Neuronal stem cell (in vitro differentiated cells): Measurements from ENCODE around the gene HSD3B7.

Source experiments
- DNase-seq: peaks from one replicate; pipeline ENCODE4 v3.0.0-alpha.2; 2013; ENCODE audit warnings: low spot score
- H2AFZ ChIP-seq: one replicate; pipeline ENCODE4 v1.6.1; 2013; ENCODE audit warnings: mild to moderate bottlenecking, low read length, inconsistent platforms
- H2AK5ac ChIP-seq: 2 replicates; pipeline ENCODE4 v1.6.1; 2013; ENCODE audit warnings: low read depth, mild to moderate bottlenecking, inconsistent platforms, low read length, moderate library complexity, mixed read lengths
- H2BK120ac ChIP-seq: 2 replicates; pipeline ENCODE4 v1.6.1; 2013; ENCODE audit warnings: low read depth, mild to moderate bottlenecking, inconsistent platforms, low read length, moderate library complexity, mixed read lengths
- H2BK12ac ChIP-seq: one replicate; pipeline ENCODE4 v1.6.1; 2013; ENCODE audit warnings: low read length, inconsistent platforms
- H2BK15ac ChIP-seq: 2 replicates; pipeline ENCODE4 v1.6.1; 2013; ENCODE audit warnings: mild to moderate bottlenecking, low read length, inconsistent platforms, mixed read lengths
- H2BK5ac ChIP-seq: one replicate; pipeline ENCODE4 v1.6.1; 2013; ENCODE audit warnings: inconsistent platforms, mild to moderate bottlenecking, low read length, moderate library complexity
- H3K14ac ChIP-seq: one replicate; pipeline ENCODE4 v1.6.1; 2013; ENCODE audit warnings: low read length, inconsistent platforms
- H3K18ac ChIP-seq: 2 replicates; pipeline ENCODE4 v1.6.1; 2013; ENCODE audit warnings: low read length, inconsistent platforms
- H3K23ac ChIP-seq: 2 replicates; pipeline ENCODE4 v1.6.1; 2013; ENCODE audit warnings: low read depth, mild to moderate bottlenecking, mixed read lengths, low read length, inconsistent platforms; ENCODE audit not compliant: poor library complexity
- H3K27ac ChIP-seq: replicated peaks from 3 replicates; pipeline ENCODE4 v1.5.1; 2013; ENCODE audit warnings: low read length, inconsistent platforms
- H3K27me3 ChIP-seq, 3 experiments: 2 replicates each; pipeline ENCODE4 v1.6.1; 2013; ENCODE audit warnings: low read length in 3 of 3, mild to moderate bottlenecking in 2 of 3, inconsistent platforms in 1 of 3, low read depth in 1 of 3, mixed read lengths in 1 of 3, moderate library complexity in 1 of 3; ENCODE audit not compliant: control insufficient read depth in 3 of 3, insufficient read depth in 3 of 3
- H3K36me3 ChIP-seq, 2 donors: replicated peaks in 1 of 2; 2 replicates each; pipeline ENCODE4 v1.6.1; 2013; ENCODE audit warnings: low read length in 2 of 2; ENCODE audit not compliant: control insufficient read depth in 2 of 2, insufficient read depth in 2 of 2
- H3K4ac ChIP-seq: 2 replicates; pipeline ENCODE4 v1.6.1; 2013; ENCODE audit warnings: inconsistent platforms, mild to moderate bottlenecking, low read length, moderate library complexity
- H3K4me1 ChIP-seq, 2 donors: 1 replicate in 1 of 2; 2 replicates in 1 of 2; pipeline ENCODE4 v1.6.1; 2013; ENCODE audit warnings: low read length in 2 of 2, low read depth in 1 of 2; ENCODE audit not compliant: control insufficient read depth in 2 of 2, insufficient read depth in 1 of 2
- H3K4me2 ChIP-seq: one replicate; pipeline ENCODE4 v1.6.1; 2013; ENCODE audit warnings: mild to moderate bottlenecking, low read length, inconsistent platforms; ENCODE audit not compliant: insufficient read depth, poor library complexity, severe bottlenecking
- H3K4me3 ChIP-seq, 2 donors: 2 replicates each; pipeline ENCODE4 v1.5.1; 2013; ENCODE audit warnings: low read length in 2 of 2, mild to moderate bottlenecking in 2 of 2, inconsistent platforms in 1 of 2, moderate library complexity in 1 of 2
- H3K79me1 ChIP-seq: one replicate; pipeline ENCODE4 v1.6.1; 2013; ENCODE audit warnings: low read depth, mild to moderate bottlenecking, inconsistent platforms, low read length, moderate library complexity
- H3K9ac ChIP-seq: one replicate; pipeline ENCODE4 v1.6.1; 2013; ENCODE audit warnings: mild to moderate bottlenecking, low read depth, low read length, inconsistent platforms; ENCODE audit not compliant: poor library complexity
- H3K9me3 ChIP-seq, 2 donors: replicated peaks in 1 of 2; 2 replicates each; pipeline versions ENCODE3 to v1.6.1; 2013; ENCODE audit warnings: low read length in 2 of 2, mild to moderate bottlenecking in 2 of 2, inconsistent platforms in 1 of 2, low read depth in 1 of 2, mixed read lengths in 1 of 2, moderate library complexity in 1 of 2; ENCODE audit not compliant: control insufficient read depth in 2 of 2, insufficient read depth in 1 of 2
- H4K8ac ChIP-seq: one replicate; pipeline ENCODE4 v1.6.1; 2013; ENCODE audit warnings: low read depth, mild to moderate bottlenecking, inconsistent platforms, low read length, moderate library complexity
- H4K91ac ChIP-seq: one replicate; pipeline ENCODE4 v1.6.1; 2013; ENCODE audit warnings: low read length, low read depth, mild to moderate bottlenecking, inconsistent platforms; ENCODE audit not compliant: poor library complexity
- WGBS, 2 donors: extraction: QIAGEN DNeasy Blood & Tissue Kit; methylation state at CpG; one replicate each; pipeline ENCODE4 v1.1.7; 2013; ENCODE audit warnings: missing lambda C conversion rate in 2 of 2, mixed read lengths in 1 of 2; ENCODE audit not compliant: insufficient read length in 2 of 2, insufficient replicate concordance in 1 of 2; ENCODE audit errors: extremely low coverage in 2 of 2; 5-methylcytosine and 5-hydroxymethylcytosine counted together

HSD3B7 gene

DNA sequence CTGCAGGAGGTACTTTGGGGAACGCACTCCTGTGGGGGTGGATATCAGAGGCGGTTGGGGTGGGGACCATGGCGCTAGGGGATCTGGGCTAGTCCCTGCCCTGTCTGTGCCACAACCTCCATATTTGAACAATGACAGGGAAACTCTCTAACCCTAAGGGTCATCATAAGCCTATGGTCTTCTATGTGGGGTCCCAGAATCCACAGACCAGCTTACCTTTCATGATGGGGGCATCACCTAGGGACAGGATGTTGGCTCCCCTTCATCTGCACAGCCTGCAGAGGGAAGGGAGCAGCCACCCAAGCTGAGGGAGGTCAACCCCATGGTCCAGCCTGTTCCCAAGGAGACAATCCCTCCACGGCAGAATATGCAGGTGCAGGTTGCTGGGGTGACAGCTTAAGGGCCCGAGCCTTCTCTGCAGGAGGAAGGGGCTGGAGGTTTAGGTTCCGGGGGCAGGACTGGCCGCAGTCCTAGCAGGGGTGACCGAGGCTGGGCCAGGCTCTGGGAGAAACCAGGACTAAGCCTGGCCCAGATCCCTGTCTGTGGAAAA is 34.4 kb upstream of the HSD3B7 start:
- H2BK12ac ChIP-seq, result no peak overlapping the region
- H3K36me3 ChIP-seq, result peaks cover 9 to 15% of the 10 kb centered on the region in 2 donors
- peak overlapping the region; percentile 68 for H3K9ac ChIP-seq
- H3K79me1 ChIP-seq, result peaks cover 14% of the 10 kb centered on the region
- no peak overlapping the region for H2BK5ac ChIP-seq
- no peak overlapping the region for H4K8ac ChIP-seq
- peak overlapping the region; percentile 48 for H2AK5ac ChIP-seq
- H3K18ac ChIP-seq, result peak overlapping the region; percentile 22
- H3K4me3 ChIP-seq, result peak overlapping the region in 1 of 2 donors; percentile 80
- DNase-seq, result no peak
- no CpG with 5 or more reads among the region's 8 CpGs for WGBS, 2 donors
- no peak overlapping the region for H2BK15ac ChIP-seq
- H4K91ac ChIP-seq, result no peak overlapping the region
- H2AFZ ChIP-seq, result no peak overlapping the region
- H3K23ac ChIP-seq, result peak overlapping the region; percentile 22
- H2BK120ac ChIP-seq, result peak overlapping the region; percentile 29
- no peak overlapping the region for H3K4ac ChIP-seq
- H3K4me2 ChIP-seq, result no peak overlapping the region
- H3K27ac ChIP-seq, result peak overlapping the region; percentile 52
- no peak overlapping the region for H3K14ac ChIP-seq
- H3K4me1 ChIP-seq, result peaks cover 24 to 26% of the 10 kb centered on the region in 2 donors
- no peaks in the 10 kb centered on the region for H3K9me3 ChIP-seq
- no peaks in the 10 kb centered on the region for H3K27me3 ChIP-seq

DNA sequence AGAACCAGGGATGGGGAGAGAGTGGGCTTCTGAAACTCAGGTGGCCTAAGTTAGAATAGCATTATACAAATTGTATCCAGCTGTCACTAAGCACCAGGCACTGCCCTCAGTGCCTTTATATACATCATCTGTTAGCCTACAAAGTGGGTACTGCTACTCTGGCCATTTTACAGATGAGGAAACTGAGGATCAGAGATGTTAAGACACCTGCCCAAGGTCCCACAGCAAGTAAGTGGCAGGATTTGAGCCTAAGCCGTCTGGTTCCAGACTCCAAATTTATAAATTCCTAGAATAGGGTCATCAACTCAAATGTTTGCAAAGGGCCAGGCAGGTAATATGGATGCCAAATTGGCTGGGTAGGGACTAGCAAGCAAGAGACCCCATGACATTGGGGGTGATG is 33.8 kb upstream of the HSD3B7 start:
- Histone ChIP-seq H4K8ac (no peak overlapping the region), H2BK15ac (no peak overlapping the region), H3K4ac (no peak overlapping the region), H3K36me3 (peaks cover 7 to 11% of the 10 kb centered on the region in 2 donors), H3K23ac (no peak overlapping the region), H4K91ac (no peak overlapping the region), H3K79me1 (peaks cover 14% of the 10 kb centered on the region), H3K4me2 (no peak overlapping the region), H2BK5ac (no peak overlapping the region), H3K4me1 (peaks cover 24 to 26% of the 10 kb centered on the region in 2 donors), H2AFZ (no peak overlapping the region), H3K18ac (no peak overlapping the region), H3K27me3 (no peaks in the 10 kb centered on the region), H3K14ac (no peak overlapping the region), H3K27ac (no peak overlapping the region), H2AK5ac (no peak overlapping the region), H3K4me3 (no peak overlapping the region), H3K9me3 (no peaks in the 10 kb centered on the region), H2BK120ac (no peak overlapping the region), H3K9ac (no peak overlapping the region), H2BK12ac (no peak overlapping the region)
- WGBS, 2 donors, result no CpG with 5 or more reads among the region's 1 CpG
- no peak for DNase-seq

DNA sequence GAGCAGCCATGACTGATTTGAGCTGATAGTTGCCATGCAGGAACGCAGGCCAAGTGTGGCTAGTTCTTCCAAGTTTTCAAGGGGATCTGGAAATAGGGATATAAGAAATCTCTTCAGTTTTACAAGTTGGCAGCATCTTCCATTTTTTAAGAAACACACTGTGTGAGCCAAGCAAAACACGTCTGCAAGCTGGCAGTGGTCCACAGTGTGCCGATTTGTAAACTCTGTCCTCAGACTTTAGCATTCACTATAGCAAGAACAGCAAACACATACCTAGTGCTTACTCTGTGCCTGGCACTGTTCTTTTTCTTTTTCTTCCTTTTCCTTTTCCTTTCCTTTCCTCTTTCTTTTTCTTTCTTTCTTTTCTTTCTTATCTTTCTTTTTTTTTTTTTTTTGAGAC is 33.3 kb upstream of the HSD3B7 start:
- no peak overlapping the region for H4K8ac ChIP-seq
- H3K18ac ChIP-seq, result no peak overlapping the region
- no peak overlapping the region for H2BK5ac ChIP-seq
- H3K27me3 ChIP-seq, result no peaks in the 10 kb centered on the region
- H2BK15ac ChIP-seq, result no peak overlapping the region
- no peak for DNase-seq
- H3K9me3 ChIP-seq, result no peaks in the 10 kb centered on the region
- no peak overlapping the region for H3K14ac ChIP-seq
- WGBS, 2 donors, result no CpG with 5 or more reads among the region's 3 CpGs
- H3K4ac ChIP-seq, result no peak overlapping the region
- H3K4me3 ChIP-seq, result no peak overlapping the region
- H3K23ac ChIP-seq, result no peak overlapping the region
- H3K4me2 ChIP-seq, result no peak overlapping the region
- no peak overlapping the region for H2BK120ac ChIP-seq
- H3K9ac ChIP-seq, result no peak overlapping the region
- peaks cover 23 to 26% of the 10 kb centered on the region in 2 donors for H3K4me1 ChIP-seq
- H2AK5ac ChIP-seq, result no peak overlapping the region
- no peak overlapping the region for H2BK12ac ChIP-seq
- no peak overlapping the region for H4K91ac ChIP-seq
- no peak overlapping the region for H3K27ac ChIP-seq
- H2AFZ ChIP-seq, result no peak overlapping the region
- H3K79me1 ChIP-seq, result peaks cover 13% of the 10 kb centered on the region
- peaks cover 4 to 5% of the 10 kb centered on the region in 2 donors for H3K36me3 ChIP-seq

DNA sequence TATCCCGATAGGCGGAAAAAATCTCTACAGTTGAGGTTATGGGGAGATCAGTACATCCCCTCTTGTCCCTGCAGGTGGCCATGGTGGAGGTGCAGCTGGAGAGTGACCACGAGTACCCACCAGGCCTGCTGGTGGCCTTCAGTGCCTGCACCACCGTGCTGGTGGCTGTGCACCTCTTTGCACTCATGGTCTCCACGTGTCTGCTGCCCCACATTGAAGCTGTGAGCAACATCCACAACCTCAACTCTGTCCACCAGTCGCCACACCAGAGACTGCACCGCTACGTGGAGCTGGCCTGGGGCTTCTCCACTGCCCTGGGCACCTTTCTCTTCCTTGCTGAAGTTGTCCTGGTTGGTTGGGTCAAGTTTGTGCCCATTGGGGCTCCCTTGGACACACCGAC is 31.9 kb upstream of the HSD3B7 start:
- H3K18ac ChIP-seq, result peak overlapping the region; percentile 20
- peak overlapping the region; percentile 92 for H3K23ac ChIP-seq
- no peak overlapping the region for H4K8ac ChIP-seq
- H2AFZ ChIP-seq, result peak overlapping the region; percentile 61
- H3K4me2 ChIP-seq, result no peak overlapping the region
- no peak overlapping the region for H4K91ac ChIP-seq
- DNase-seq, result no peak
- peaks cover 16 to 17% of the 10 kb centered on the region in 2 donors for H3K4me1 ChIP-seq
- H3K27me3 ChIP-seq, result no peaks in the 10 kb centered on the region
- H3K27ac ChIP-seq, result no peak overlapping the region
- no peaks in the 10 kb centered on the region for H3K9me3 ChIP-seq
- H2BK15ac ChIP-seq, result peak overlapping the region; percentile 52
- no CpG with 5 or more reads among the region's 9 CpGs for whole genome bisulfite sequencing, 2 donors
- H3K9ac ChIP-seq, result peak overlapping the region; percentile 79
- H2BK12ac ChIP-seq, result no peak overlapping the region
- peak overlapping the region; percentile 67 for H3K14ac ChIP-seq
- peak overlapping the region in 1 of 2 donors; percentile 50 for H3K4me3 ChIP-seq
- H2AK5ac ChIP-seq, result peak overlapping the region; percentile 47
- H3K36me3 ChIP-seq, result peaks cover 0 to 2% of the 10 kb centered on the region in 2 donors
- H2BK120ac ChIP-seq, result peak overlapping the region; percentile 39
- no peak overlapping the region for H3K4ac ChIP-seq
- peaks cover 11% of the 10 kb centered on the region for H3K79me1 ChIP-seq
- H2BK5ac ChIP-seq, result peak overlapping the region; percentile 21
